ENCODE data around the gene MARVELD3.

Gene MARVELD3

GRCh38 chr16:71590584-71590983, 35.4 kb upstream of the MARVELD3 start:
- no peaks in the 10 kb centered on the region for H3F3A ChIP-seq (ENCODE audit: low read depth)

GRCh38 chr16:71591917-71592316, 34.1 kb upstream of the MARVELD3 start:
- no peak overlapping the region for H3K4me2 ChIP-seq (ENCODE audit: low read depth, low read length, poor library complexity, severe bottlenecking)
- no peaks in the 10 kb centered on the region for H3K4me1 ChIP-seq (ENCODE audit: insufficient read depth, low read length, poor library complexity, severe bottlenecking)
- no peaks in the 10 kb centered on the region for H4K20me1 ChIP-seq (ENCODE audit: insufficient read depth, low read length, poor library complexity, severe bottlenecking)
- TF ChIP-seq EZH2phosphoT487 (IDR thresholded peaks at IDR 0.05; ENCODE audit: borderline replicate concordance): no peak
- TF ChIP-seq, protein P1, sequence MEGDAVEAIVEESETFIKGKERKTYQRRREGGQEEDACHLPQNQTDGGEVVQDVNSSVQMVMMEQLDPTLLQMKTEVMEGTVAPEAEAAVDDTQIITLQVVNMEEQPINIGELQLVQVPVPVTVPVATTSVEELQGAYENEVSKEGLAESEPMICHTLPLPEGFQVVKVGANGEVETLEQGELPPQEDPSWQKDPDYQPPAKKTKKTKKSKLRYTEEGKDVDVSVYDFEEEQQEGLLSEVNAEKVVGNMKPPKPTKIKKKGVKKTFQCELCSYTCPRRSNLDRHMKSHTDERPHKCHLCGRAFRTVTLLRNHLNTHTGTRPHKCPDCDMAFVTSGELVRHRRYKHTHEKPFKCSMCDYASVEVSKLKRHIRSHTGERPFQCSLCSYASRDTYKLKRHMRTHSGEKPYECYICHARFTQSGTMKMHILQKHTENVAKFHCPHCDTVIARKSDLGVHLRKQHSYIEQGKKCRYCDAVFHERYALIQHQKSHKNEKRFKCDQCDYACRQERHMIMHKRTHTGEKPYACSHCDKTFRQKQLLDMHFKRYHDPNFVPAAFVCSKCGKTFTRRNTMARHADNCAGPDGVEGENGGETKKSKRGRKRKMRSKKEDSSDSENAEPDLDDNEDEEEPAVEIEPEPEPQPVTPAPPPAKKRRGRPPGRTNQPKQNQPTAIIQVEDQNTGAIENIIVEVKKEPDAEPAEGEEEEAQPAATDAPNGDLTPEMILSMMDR (conservative IDR thresholded peaks at IDR 0.05; ENCODE audit: low read length): no peak
- no peaks in the 10 kb centered on the region for H3F3A ChIP-seq (ENCODE audit: low read depth)
- no peaks in the 10 kb centered on the region for H3K9me2 ChIP-seq (replicated peaks; ENCODE audit: low read depth, low read length)
- H3K79me2 ChIP-seq (ENCODE audit: insufficient read depth, low read length): no peaks in the 10 kb centered on the region
- H2AFZ ChIP-seq (ENCODE audit: low read length): no peak overlapping the region
- no peak overlapping the region for H3K4me3 ChIP-seq (ENCODE audit: low read length, poor library complexity, severe bottlenecking)
- no peaks in the 10 kb centered on the region for H3K27me3 ChIP-seq (ENCODE audit: insufficient read depth, low read length, poor library complexity, severe bottlenecking)
- H3K9ac ChIP-seq (ENCODE audit: low read depth, low read length, poor library complexity, severe bottlenecking): no peak overlapping the region
- no peaks in the 10 kb centered on the region for H3K36me3 ChIP-seq (ENCODE audit: insufficient read depth, low read length)
- no peaks in the 10 kb centered on the region for H3K9me3 ChIP-seq (ENCODE audit: insufficient read depth, low read depth, low read length)

More at GRCh38 chr16:71590584-71590983, 35.4 kb upstream of the MARVELD3 start:
- H3K9ac ChIP-seq (ENCODE audit: low read depth, low read length, poor library complexity, severe bottlenecking): no peak overlapping the region
- no peaks in the 10 kb centered on the region for H3K36me3 ChIP-seq (ENCODE audit: insufficient read depth, low read length)
- no peaks in the 10 kb centered on the region for H3K9me2 ChIP-seq (replicated peaks; ENCODE audit: low read depth, low read length)
- H3K9me3 ChIP-seq (ENCODE audit: insufficient read depth, low read depth, low read length): no peaks in the 10 kb centered on the region
- H2AFZ ChIP-seq (ENCODE audit: low read length): no peak overlapping the region
- H3K4me2 ChIP-seq (ENCODE audit: low read depth, low read length, poor library complexity, severe bottlenecking): no peak overlapping the region
- H3K27me3 ChIP-seq (ENCODE audit: insufficient read depth, low read length, poor library complexity, severe bottlenecking): no peaks in the 10 kb centered on the region
- no peaks in the 10 kb centered on the region for H3K4me1 ChIP-seq (ENCODE audit: insufficient read depth, low read length, poor library complexity, severe bottlenecking)
- H3K4me3 ChIP-seq (ENCODE audit: low read length, poor library complexity, severe bottlenecking): no peak overlapping the region
- no peaks in the 10 kb centered on the region for H3K79me2 ChIP-seq (ENCODE audit: insufficient read depth, low read length)
- TF ChIP-seq EZH2phosphoT487 (IDR thresholded peaks at IDR 0.05; ENCODE audit: borderline replicate concordance): no peak
- H4K20me1 ChIP-seq (ENCODE audit: insufficient read depth, low read length, poor library complexity, severe bottlenecking): no peaks in the 10 kb centered on the region

DNA sequence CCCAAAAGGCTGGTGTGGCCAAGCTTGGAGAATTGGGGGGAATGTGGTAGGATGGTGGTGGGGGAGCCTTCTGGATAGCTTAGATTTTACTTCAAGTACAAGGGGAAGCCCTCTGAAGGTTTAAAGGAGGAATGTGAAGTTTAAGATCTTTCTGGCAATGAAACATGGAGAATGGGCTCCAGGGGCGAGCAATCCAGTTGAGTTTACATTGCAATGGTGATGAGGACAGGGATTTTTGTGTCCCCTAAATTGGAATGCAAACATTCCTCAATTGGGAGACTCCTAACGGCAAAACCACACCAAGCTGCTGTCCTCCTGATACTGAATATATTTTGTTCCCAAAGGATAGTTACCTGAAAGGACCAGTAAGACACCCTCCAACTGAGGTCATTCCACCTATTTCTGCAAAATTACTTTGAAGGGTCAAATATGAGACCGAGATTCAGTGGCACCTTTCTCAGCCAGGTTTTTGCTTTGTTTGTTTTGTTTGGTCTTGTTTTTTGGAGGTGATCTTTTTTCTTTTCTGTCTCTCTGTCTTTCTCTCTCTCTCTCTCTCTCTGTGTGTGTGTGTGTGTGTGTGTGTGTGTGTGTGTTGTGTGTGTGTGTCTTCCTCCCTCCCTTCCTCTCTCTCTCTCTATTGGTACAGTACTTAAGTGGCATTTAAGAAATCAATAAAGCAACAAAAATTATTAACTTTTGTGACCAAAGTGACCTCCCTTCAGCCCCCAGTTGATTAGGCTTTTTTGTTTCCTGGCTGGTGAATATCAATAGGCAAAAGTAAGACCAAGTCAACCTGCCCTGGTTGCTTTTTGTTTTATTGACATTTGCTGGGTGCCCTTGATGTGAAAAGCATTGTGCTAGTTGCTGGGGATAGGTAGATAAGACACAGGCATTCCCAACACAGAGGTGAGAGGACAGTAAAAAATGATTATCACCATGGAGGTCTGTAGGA, 32.7 kb upstream of the MARVELD3 start:
- Histone ChIP-seq H3K9me3 (ENCODE audit: insufficient read depth, low read depth, low read length) (no peaks in the 10 kb centered on the region), H3K79me2 (ENCODE audit: insufficient read depth, low read length) (no peaks in the 10 kb centered on the region), H2AFZ (ENCODE audit: low read length) (no peak overlapping the region), H3F3A (ENCODE audit: low read depth) (no peaks in the 10 kb centered on the region), H3K9me2 (replicated peaks; ENCODE audit: low read depth, low read length) (no peaks in the 10 kb centered on the region), H3K4me2 (ENCODE audit: low read depth, low read length, poor library complexity, severe bottlenecking) (no peak overlapping the region), H3K9ac (ENCODE audit: low read depth, low read length, poor library complexity, severe bottlenecking) (no peak overlapping the region), H3K27me3 (ENCODE audit: insufficient read depth, low read length, poor library complexity, severe bottlenecking) (no peaks in the 10 kb centered on the region), H3K36me3 (ENCODE audit: insufficient read depth, low read length) (no peaks in the 10 kb centered on the region), H3K4me3 (ENCODE audit: low read length, poor library complexity, severe bottlenecking) (no peak overlapping the region), H4K20me1 (ENCODE audit: insufficient read depth, low read length, poor library complexity, severe bottlenecking) (no peaks in the 10 kb centered on the region), H3K4me1 (ENCODE audit: insufficient read depth, low read length, poor library complexity, severe bottlenecking) (no peaks in the 10 kb centered on the region)
- TF ChIP-seq, protein P1 (conservative IDR thresholded peaks at IDR 0.05; ENCODE audit: low read length): no peak
- TF ChIP-seq EZH2phosphoT487 (IDR thresholded peaks at IDR 0.05; ENCODE audit: borderline replicate concordance): no peak

All from Loucy (cell line).